Sigmoid colon (tissue), 3 donors: ENCODE data around the gene KCNIP1.

Experiments
- CTCF ChIP-seq, 4 experiments: fragments of 450-650 bp in 3 of 4; fragments of 200-600 bp in 1 of 4; IDR thresholded peaks; one replicate each; pipeline ENCODE4 v1.5.1; 2016 to 2019; ENCODE audit warnings: antibody characterized with exemption in 4 of 4, mild to moderate bottlenecking in 3 of 4, moderate library complexity in 2 of 4
- POLR2A ChIP-seq, 2 donors: fragments of 450-650 bp; IDR thresholded peaks; one replicate each; pipeline ENCODE4 v1.6.1; 2016; ENCODE audit warnings: antibody characterized with exemption in 2 of 2, mild to moderate bottlenecking in 2 of 2, moderate library complexity in 2 of 2

GRCh38 chr5:170501361-170501760 is 2.5 kb upstream of the KCNIP1 start:
- TF ChIP-seq POLR2A (IDR thresholded peaks at IDR 0.05), result no peak
- TF ChIP-seq CTCF (IDR thresholded peaks at IDR 0.05), result no peak
